Thyroid gland (tissue), 4 donors: ENCODE results near the gene LUM.

Experiments used
- POLR2A ChIP-seq, 2 donors: fragments of 450-650 bp; IDR thresholded peaks; one replicate each; pipeline ENCODE4 v1.6.1; 2017; ENCODE audit warnings: antibody characterized with exemption in 2 of 2, mild to moderate bottlenecking in 2 of 2, moderate library complexity in 1 of 2
- TF ChIP-seq, protein P1 (sequence below), 6 experiments: fragments of 200-600 bp in 3 of 6; fragments of 450-650 bp in 3 of 6; sonication (generic) in 3 of 6; IDR thresholded peaks; one replicate each; pipeline ENCODE4 v1.5.1; 2016 to 2019; ENCODE audit warnings: antibody characterized with exemption in 6 of 6, mild to moderate bottlenecking in 2 of 6, inconsistent platforms in 1 of 6, moderate library complexity in 1 of 6

DNA sequence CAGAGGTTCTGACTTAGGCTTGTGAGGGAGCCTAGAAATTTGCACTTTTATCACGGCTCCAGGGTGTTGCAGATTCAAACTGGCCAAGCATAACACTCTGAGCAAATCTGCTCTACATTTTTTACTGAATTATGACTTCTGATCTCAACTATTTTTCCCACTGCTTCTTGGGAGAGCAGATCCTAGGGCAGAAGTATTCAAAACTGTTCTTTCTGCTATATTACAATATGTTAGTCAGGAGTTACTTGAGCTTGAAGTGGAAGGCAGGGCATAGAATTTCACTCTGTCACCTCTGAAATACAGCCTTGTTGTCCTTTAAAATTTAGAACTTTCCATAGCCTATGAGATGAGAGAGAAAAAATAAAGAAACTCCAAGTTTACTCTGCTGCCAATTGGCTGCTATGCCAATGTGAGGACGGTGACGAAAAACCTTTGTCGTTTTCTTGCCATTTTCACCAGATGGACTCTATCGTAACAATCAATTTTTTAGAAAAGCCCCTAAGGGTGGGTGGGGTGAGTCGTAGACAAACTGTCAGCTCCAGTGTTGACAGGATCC lies 37.1 kb downstream of the LUM start:
- TF ChIP-seq, protein P1, sequence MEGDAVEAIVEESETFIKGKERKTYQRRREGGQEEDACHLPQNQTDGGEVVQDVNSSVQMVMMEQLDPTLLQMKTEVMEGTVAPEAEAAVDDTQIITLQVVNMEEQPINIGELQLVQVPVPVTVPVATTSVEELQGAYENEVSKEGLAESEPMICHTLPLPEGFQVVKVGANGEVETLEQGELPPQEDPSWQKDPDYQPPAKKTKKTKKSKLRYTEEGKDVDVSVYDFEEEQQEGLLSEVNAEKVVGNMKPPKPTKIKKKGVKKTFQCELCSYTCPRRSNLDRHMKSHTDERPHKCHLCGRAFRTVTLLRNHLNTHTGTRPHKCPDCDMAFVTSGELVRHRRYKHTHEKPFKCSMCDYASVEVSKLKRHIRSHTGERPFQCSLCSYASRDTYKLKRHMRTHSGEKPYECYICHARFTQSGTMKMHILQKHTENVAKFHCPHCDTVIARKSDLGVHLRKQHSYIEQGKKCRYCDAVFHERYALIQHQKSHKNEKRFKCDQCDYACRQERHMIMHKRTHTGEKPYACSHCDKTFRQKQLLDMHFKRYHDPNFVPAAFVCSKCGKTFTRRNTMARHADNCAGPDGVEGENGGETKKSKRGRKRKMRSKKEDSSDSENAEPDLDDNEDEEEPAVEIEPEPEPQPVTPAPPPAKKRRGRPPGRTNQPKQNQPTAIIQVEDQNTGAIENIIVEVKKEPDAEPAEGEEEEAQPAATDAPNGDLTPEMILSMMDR (IDR thresholded peaks at IDR 0.05), result no peak
- no peak for TF ChIP-seq POLR2A (IDR thresholded peaks at IDR 0.05)
